Psoas muscle (tissue), 8 donors: Measurements from ENCODE around the gene MRPL1. TPM values are rescaled to one million over a fixed set of nuclear protein-coding genes. Genes with fewer than 3 reads are reported as not detected.
A peak's percentile ranks its signal among the peaks of the same experiment; 100 is the strongest.
"Not testable (repeated sequence)": the region's sequence is repeated elsewhere in the genome, so short reads cannot be mapped to it uniquely, and the experiment has no call there.

Experiments used
- ATAC-seq, 4 donors: fragments of 200-7000 bp; cut with Tn5 transposase; one replicate each; pipeline ENCODE4 v1.9.1; 2020; ENCODE audit warnings: moderate library complexity in 3 of 4, mild to moderate bottlenecking in 2 of 4
- DNase-seq, 2 donors: peaks; one replicate each; pipeline ENCODE4 v3.0.0-alpha.2; 2020
- H3K27ac ChIP-seq: fragments of 200-600 bp; one replicate; pipeline ENCODE4 v1.8.0; 2022
- H3K27me3 ChIP-seq, 3 donors: fragments of 200-600 bp in 1 of 3; one replicate each; pipeline versions ENCODE4 v1.6.1 to v1.8.0; 2013 to 2022; ENCODE audit warnings: low read length in 2 of 3, mild to moderate bottlenecking in 2 of 3, moderate library complexity in 1 of 3; ENCODE audit not compliant: insufficient read depth in 3 of 3
- H3K36me3 ChIP-seq, 2 donors: fragments of 200-600 bp in 1 of 2; one replicate each; pipeline versions ENCODE4 v1.6.1 to v1.8.0; 2013 to 2022; ENCODE audit warnings: low read depth in 1 of 2, mild to moderate bottlenecking in 1 of 2, moderate library complexity in 1 of 2; ENCODE audit not compliant: insufficient read depth in 1 of 2
- H3K4me1 ChIP-seq: fragments of 200-600 bp; one replicate; pipeline ENCODE4 v1.8.0; 2022
- H3K4me3 ChIP-seq: fragments of 200-600 bp; one replicate; pipeline ENCODE4 v1.8.0; 2022; ENCODE audit warnings: mild to moderate bottlenecking
- H3K9me3 ChIP-seq: fragments of 200-600 bp; one replicate; pipeline ENCODE4 v1.8.0; 2022
- WGBS, 3 donors: extraction: QIAGEN DNeasy Blood & Tissue Kit; methylation state at CpG; one replicate each; pipeline versions ENCODE4 v1.1.6 to v1.1.7; 2013; 5-methylcytosine and 5-hydroxymethylcytosine counted together
- intact Hi-C, 2 donors: fragments of 100-400 bp; cut with DNase I; formaldehyde crosslinking; loops; one replicate each; pipeline versions ENCODE4 v1.11.0 to v1.14.2; 2022
- polyA plus RNA-seq, 3 donors: library from polyadenylated mRNA; stranded (reverse); fragments of 200-250 nt; gene quantifications; one replicate each; pipeline ENCODE4 v1.2.3, GENCODE V29; 2013
- total RNA-seq, 4 donors: library from RNA; stranded (reverse); fragmentation: NEBNext Ultra II Directional in 2 of 4; extraction: Animal tissue kit (Norgen Biotek cat#: 25700) in 2 of 4; gene quantifications; one replicate each; pipeline versions ENCODE4 v1.2.1 to v1.2.4, GENCODE V29; 2021 to 2023
- TF ChIP-seq, protein P1 (sequence below): fragments of 200-600 bp; IDR thresholded peaks from one replicate; pipeline ENCODE4 v1.8.0; 2022; ENCODE audit warnings: antibody characterized with exemption
- donor health status: healthy with polysubstance abuse.
- donor health status: DM: no; HTN: no; CAD: no; lungs with moderate emphysema.
- donor health status: Bipolar disorder and iron deficiency.
- donor health status: healthy.
- donor health status: DM: yes; HTN: yes; CAD: no.
- donor health status: DM: no; HTN: no; CAD: no.
- donor health status: DM: no; HTN: no; CAD: no.
- donor health status: DM: yes; HTN: yes; CAD: no.

MRPL1 gene
- total and polyA plus RNA-seq, 7 donors = 28.1 to 64.6 (median 38.3) TPM

DNA sequence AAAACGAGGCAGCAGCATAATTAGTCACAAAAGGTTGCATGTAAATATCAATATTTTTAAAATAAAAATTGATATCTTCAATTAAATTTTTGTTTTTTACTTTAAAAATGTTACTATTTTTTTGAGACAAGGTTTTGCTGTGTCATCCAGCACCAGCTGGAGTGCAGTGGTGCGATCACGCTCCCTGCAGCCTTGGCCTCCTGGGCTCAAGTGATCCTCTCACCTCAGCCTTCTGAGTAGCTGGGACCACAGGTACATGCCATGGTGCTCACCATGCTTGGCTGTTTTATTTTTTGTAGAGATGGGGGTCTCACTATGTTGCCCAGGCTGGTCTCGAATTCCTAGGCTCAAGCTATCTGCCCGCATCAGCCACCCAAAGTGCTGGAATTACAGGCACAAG, 97.7 kb downstream of the MRPL1 start:
- H3K4me3 ChIP-seq = no peak overlapping the region
- intact Hi-C loops = no loop called here
- H3K9me3 ChIP-seq = no peaks in the 10 kb centered on the region
- no peak overlapping the region for H3K27ac ChIP-seq
- WGBS, 3 donors = 75 to 89% (median 78%) methylated on average over 5 of the region's 5 CpGs
- no peaks in the 10 kb centered on the region for H3K27me3 ChIP-seq
- DNase-seq (no peak), ATAC-seq (peak in 1 of 4 donors; percentile 64)
- H3K4me1 ChIP-seq = peaks cover 6% of the 10 kb centered on the region
- no peaks in the 10 kb centered on the region for H3K36me3 ChIP-seq
- TF ChIP-seq, protein P1, sequence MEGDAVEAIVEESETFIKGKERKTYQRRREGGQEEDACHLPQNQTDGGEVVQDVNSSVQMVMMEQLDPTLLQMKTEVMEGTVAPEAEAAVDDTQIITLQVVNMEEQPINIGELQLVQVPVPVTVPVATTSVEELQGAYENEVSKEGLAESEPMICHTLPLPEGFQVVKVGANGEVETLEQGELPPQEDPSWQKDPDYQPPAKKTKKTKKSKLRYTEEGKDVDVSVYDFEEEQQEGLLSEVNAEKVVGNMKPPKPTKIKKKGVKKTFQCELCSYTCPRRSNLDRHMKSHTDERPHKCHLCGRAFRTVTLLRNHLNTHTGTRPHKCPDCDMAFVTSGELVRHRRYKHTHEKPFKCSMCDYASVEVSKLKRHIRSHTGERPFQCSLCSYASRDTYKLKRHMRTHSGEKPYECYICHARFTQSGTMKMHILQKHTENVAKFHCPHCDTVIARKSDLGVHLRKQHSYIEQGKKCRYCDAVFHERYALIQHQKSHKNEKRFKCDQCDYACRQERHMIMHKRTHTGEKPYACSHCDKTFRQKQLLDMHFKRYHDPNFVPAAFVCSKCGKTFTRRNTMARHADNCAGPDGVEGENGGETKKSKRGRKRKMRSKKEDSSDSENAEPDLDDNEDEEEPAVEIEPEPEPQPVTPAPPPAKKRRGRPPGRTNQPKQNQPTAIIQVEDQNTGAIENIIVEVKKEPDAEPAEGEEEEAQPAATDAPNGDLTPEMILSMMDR = no peak

DNA sequence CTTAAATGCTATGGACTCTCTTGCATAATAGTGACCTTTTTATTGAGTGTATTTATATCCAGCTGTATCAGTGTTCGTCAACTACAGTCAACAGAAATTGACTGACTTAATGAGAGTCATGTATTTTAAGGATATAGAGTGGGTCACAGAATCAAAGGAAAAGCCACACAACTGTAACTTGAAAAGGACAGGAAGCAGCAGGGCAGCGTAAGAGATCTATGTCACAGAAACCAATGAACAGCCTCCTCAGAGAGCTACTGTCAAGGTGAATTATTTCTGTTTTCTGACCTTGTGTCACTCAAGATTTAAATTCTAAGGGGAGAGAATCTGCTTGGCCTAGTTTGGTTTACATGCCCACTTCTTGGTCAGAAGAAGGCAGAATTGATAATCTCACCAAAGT, 100.4 kb downstream of the MRPL1 start:
- Histone ChIP-seq H3K9me3 (no peaks in the 10 kb centered on the region), H3K27me3 (no peaks in the 10 kb centered on the region), H3K27ac (no peak overlapping the region), H3K4me3 (no peak overlapping the region), H3K4me1 (peaks cover 6% of the 10 kb centered on the region), H3K36me3 (no peaks in the 10 kb centered on the region)
- no peak for DNase-seq
- WGBS, 3 donors = 62 to 69% (median 64%) methylated on average over 2 of the region's 2 CpGs
- intact Hi-C loops = no loop called here
- ATAC-seq = no peak
- TF ChIP-seq, protein P1 = no peak

DNA sequence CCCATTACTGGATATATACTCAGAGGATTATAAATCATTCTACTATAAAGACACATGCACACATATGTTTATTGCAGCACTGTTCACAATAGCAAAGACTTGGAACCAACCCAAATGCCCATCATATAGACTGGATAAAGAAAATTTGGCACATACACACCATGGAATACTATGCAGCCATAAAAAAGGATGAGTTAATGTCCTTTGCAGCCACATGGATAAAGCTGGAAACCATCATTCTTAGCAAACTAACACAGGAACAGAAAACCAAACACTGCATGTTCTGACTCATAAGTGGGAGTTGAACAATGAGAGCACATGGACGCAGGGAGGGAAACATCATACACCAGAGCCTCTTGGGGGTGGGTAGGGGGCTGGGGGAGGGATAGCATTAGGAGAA, 111.0 kb downstream of the MRPL1 start:
- H3K27ac ChIP-seq, H3K27me3 ChIP-seq, H3K9me3 ChIP-seq, H3K4me1 ChIP-seq, H3K36me3 ChIP-seq, H3K4me3 ChIP-seq, intact Hi-C loops, ATAC-seq, DNase-seq: not testable (repeated sequence)
- 92 to 100% (median 95%) methylated on average over 1 of the region's 1 CpG for WGBS, 3 donors

DNA sequence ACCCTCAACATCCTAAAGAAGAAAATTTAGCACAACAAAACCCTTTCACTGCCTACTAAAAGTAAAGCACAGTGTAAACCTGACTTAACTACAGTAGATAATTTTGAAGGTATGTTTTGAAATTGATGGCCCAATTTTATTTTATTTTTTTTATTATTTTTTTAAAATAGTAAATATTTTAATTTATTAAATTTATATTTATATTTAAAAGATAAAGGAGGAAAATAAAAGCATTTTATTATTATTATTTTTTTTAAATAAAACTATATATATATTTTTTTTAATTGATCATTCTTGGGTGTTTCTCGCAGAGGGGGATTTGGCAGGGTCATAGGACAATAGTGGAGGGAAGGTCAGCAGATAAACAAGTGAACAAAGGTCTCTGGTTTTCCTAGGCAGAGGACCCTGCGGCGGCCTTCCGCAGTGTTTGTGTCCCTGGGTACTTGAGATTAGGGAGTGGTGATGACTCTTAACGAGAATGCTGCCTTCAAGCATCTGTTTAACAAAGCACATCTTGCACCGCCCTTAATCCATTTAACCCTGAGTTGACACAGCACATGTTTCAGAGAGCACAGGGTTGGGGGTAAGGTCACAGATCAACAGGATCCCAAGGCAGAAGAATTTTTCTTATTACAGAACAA, 120.4 kb downstream of the MRPL1 start:
- H3K9me3 ChIP-seq, H3K4me3 ChIP-seq, ATAC-seq, H3K27ac ChIP-seq, H3K4me1 ChIP-seq, H3K36me3 ChIP-seq, DNase-seq, intact Hi-C loops, H3K27me3 ChIP-seq: not testable (repeated sequence)
- WGBS, 3 donors = 79 to 81% (median 80%) methylated on average over 6 of the region's 6 CpGs

DNA sequence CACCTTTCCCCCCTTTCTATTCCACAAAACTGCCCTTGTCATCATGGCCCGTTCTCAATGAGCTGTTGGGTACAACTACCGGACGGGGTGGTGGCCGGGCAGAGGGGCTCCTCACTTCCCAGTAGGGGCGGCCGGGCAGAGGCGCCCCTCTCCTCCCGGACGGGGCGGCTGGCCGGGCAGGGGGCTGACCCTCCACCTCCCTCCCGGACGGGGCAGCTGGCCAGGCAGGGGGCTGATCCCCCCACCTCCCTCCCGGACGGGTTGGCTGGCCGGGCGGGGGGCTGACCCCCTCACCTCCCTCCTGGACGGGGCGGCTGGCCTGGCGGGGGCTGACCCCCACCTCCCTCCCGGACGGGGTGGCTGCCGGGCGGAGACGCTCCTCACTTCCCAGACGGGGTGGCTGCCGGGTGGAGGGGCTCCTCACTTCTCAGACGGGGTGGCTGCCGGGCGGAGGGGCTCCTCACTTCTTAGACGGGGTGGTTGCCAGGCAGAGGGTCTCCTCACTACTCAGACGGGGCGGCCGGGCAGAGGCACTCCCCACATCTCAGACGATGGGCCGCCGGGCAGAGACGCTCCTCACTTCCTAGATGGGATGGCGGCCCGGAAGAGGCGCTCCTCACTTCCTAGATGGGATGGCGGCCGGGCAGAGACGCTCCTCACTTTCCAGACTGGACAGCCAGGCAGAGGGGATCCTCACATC, 121.1 kb downstream of the MRPL1 start:
- H3K36me3 ChIP-seq, H3K9me3 ChIP-seq, ATAC-seq, intact Hi-C loops, DNase-seq, H3K27ac ChIP-seq, H3K4me3 ChIP-seq, H3K4me1 ChIP-seq, H3K27me3 ChIP-seq: not testable (repeated sequence)
- WGBS, 3 donors = 95 to 98% (median 96%) methylated on average over 23 to 33 of the region's 44 CpGs

DNA sequence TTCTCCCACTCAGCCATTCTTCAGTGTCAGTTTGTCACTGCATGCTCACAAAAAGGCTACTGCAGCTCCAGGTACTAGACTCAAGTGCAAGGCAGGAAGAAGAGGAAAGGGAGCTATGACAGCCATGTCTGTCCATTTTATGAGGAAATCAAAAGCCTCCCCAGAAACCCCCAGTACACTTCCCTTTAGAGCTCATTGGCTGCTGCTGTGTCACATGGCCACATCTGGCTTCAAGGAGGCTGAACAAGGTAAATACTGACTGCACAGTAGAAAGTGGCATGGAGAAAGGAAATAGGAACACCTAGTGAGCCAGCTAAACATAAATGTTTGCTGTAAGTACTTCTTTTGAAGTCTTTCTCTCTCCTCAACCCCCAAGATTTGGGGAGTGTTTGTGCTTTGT, 127.3 kb downstream of the MRPL1 start:
- H3K4me3 ChIP-seq = no peak overlapping the region
- H3K27ac ChIP-seq = no peak overlapping the region
- no peaks in the 10 kb centered on the region for H3K4me1 ChIP-seq
- no peak for DNase-seq
- no peaks in the 10 kb centered on the region for H3K27me3 ChIP-seq
- TF ChIP-seq, protein P1 = no peak
- H3K36me3 ChIP-seq = no peaks in the 10 kb centered on the region
- no peaks in the 10 kb centered on the region for H3K9me3 ChIP-seq
- intact Hi-C loops = no loop called here
- ATAC-seq = no peak
